Activated CD4-positive, alpha-beta T cell treated with anti-CD3 and anti-CD28 coated beads, Interleukin-2, amount 50 U/mL, for 16 hours (primary cell): Measurements from ENCODE around the gene RAB14.
"Not testable (repeated sequence)": the region's sequence is repeated elsewhere in the genome, so short reads cannot be mapped to it uniquely, and the experiment has no call there.

Experiments used
- DNase-seq: peaks from one replicate; pipeline ENCODE4 v3.0.0-alpha.2; 2020

RAB14 gene

DNA sequence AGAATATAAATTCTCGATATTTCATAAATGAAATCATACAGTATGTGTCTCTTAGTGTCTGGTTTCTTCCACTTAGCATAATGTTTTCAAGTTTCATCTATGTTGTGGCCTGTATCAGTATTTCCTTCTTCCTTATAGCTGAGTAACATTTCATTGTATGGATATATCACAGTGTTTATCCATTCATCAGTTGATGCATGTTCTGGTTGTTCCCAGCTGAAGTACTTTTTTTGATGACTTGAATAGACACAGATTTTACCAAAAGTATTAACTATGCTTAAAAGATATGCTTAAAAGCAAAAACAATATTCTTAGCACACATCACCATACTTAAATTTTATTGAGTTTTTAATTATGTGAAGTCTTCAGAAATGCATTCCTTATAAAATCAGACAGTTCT lies 12.7 kb downstream of the RAB14 start:
- no peak for DNase-seq

DNA sequence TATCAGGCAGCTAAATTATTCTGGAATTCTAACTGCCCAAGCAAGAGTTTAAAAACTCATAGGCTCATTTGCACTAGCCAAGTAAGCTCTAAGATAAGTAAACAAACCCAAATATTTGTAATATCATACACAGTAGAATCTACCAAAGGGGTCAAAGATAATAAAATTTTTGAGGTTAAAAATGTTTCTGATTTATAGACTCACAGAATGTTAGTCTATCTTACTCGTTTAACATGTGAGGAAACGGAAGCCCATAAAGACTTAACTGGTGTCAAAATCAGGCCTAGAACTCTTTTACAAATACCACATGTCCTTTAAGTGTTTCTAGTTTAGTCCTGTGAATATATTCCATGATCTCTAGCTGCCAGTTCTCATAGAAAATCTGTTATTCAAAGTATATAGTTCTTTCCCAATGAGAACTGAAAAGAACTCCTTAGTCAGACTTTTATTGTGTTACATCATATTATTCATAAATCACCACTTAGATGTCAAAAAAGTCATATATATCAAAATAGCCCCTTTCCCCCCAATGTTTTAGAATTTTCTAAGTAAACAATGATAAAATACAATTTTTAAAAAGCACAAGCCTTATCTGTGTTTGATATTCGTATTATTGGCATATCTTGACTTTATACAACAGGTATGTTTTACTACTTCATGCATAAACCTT lies 13.9 kb downstream of the RAB14 start:
- no peak for DNase-seq

DNA sequence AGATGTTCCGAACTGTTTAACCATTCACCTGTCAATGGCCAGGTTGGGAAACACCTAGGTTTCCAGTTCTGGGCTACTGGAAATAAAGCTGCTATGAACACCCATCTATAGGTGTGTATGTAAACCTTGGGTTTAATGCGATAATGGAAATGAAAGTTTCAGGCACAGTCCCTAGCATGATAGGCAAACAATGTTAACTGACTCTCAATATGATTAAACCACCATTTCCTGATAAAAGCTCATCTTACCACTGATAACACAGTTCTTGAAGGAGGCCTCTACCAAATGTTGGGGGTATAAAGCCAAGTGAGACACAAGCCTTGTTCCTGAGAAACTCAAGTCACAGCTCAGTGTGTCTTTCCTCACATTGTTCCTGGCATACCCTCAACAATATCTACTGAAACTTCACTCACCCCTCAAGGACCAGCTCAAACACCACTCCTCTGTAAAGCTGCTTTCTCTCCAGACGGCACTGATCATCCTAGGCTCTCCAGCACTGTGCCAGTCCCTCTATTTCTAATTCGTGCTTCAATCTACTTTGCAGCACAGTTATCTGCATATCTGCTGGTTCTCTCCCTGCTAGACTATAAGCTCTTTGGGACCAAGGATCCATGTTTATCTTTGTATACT lies 15.8 kb downstream of the RAB14 start:
- DNase-seq, result peak; percentile 44

DNA sequence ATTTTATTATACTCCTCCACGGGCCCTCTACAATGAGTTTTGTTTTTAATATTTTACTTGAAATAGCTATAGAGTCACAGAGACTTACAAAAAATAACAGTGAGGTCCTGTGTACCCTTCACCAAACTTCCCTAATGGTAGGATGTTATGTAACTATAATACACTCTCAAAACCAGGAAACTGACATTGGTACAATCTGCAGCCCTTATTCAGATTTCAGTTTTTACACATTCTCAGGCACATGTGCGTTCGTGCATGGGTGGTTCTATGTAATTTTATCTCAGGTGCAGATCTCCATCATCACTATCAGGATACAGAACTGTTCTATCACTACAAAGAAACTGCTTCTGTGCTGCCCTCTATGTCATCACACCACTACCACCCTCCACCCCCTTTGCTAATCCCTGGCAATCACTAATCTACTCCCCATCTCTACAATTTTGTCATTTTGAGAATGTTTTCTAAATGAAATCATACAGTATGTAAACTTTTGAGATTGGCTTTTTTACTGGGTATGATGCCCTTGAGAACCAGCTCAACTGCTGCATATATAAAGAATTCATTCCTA lies 16.4 kb downstream of the RAB14 start:
- DNase-seq, result peak; percentile 14

DNA sequence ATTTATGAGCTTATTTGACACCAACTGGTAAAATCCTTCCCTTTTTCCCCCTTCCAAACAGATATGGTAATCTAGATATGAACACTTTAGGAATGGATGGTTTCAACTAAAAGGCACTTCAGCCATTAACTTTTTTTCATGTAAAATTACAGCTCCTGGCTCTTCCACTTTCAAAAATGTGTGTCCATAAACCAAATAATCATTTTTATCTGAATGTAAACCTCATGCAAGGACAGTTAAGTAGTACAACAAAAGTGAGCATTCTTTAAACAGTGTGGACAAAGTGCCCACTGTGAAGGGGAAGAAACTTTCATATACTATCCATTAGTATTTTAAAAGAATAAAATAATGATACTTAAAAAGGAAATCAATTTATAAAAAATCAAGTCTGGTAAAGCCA lies 17.2 kb downstream of the RAB14 start:
- DNase-seq, result no peak

- no peak for DNase-seq
These were observed 17.8 kb downstream of the RAB14 start for GRCh38 chr9:121183666-121184423.

GRCh38 chr9:121182989-121183388 lies 18.7 kb downstream of the RAB14 start:
- DNase-seq, result no peak

DNA sequence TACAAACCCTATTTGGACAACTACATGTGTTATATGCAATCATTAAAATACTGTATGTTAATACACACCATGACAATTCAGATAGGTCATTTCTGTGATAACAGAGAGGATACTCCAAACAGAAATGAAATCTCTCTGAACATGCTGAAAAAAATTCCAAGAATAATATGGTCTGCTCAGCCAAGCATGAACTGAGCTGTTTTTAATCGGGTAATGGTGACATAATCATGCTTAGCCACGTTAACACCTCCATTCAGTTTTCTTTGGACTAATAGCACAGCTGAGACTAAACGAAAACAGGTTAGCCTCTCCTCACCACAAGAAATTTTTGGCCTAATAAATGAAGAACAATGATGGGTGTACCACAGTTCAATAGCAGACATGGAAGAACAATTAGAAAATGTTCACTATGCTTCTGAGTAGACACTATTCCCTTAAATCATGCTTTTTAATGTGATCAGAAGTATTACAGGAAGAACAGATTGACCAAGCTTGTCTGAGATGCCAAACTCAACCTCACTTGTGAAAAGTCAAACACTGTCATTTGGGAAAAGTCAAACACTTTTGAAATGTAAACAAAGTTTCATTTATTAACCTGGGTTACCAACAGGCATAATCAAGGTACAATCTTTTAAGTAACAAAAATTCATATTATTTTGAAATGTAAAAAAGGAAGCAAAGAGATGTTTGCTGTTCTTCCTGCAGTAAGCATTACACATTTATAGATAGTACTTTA lies 19.4 kb downstream of the RAB14 start:
- no peak for DNase-seq

DNA sequence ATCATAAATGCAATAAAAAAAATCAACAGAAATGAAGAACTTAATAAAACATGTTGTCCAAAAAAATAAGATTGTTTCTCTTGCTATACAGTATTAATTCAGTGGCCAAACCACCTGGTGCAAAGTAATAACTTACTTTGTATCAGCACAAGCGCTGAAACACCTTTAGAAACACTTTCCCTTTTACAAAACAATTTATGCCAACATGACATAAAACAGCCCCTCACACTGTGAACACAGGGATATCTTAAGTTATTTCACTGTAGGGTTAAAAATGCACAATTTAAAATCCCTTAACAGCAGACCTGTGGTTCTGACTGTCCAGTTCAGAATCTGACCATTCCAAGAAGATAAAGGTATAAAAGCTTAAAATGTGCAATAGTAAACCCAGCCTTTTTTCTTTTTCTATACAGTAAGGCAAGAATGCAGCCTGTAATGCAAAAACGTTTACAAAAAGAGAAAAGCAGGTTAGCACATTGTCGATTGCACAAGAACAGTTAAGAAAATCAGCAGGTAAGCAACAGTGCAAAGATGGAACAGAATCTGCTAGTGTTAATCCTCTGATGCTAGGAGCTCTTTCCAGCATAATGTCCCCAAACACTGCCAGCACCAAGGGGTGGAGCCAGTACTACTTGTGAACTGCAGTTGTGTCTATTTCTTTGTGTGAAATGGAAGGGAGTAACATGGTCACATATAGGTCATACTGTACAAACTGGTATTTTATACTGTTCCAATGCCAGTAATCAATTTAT lies 21.6 kb downstream of the RAB14 start:
- no peak for DNase-seq

GRCh38 chr9:121179373-121179721 lies 22.3 kb downstream of the RAB14 start:
- not testable (repeated sequence) for DNase-seq

GRCh38 chr9:121178676-121179372 lies 22.8 kb downstream of the RAB14 start:
- DNase-seq, result no peak

DNA sequence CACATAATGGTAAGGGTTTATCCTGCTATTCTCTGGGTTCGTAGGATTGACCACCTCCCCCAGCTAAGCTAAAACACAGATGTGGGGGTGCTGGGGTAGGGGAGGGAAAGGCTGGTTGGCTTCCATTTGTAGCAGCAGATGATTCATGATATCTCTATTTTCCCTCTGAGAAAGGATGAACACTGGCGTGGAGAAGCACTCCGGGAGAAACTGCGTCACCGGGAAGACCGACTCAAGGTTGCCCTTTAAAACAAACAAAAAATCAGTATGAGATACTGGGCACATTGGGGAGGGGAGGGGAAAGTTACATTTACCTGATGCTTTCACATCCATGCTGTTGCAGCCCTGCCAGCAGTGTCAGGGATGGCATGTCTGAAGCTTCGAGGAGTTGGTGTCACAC lies 28.2 kb downstream of the RAB14 start:
- no peak for DNase-seq

- no peak for DNase-seq
These were observed 28.8 kb downstream of the RAB14 start for GRCh38 chr9:121172726-121173487.

DNA sequence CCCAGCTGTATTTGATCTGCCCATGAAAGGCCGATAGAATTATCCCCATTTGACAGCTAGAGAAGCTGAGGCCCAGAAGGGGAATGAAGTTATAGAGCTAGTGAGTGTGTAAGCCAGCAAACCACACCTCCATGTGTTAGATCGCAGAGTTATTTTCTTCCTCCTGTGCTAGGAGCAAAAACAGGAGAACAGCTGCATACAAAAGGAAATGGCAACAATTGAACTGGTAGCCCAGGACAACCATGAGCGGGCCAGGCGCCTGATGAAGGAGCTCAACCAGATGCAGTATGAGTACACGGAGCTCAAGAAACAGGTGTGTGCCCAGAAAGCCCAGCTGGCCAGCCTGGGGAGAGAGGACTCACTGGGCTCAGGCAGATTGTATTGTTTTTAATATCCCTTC lies 30.4 kb downstream of the RAB14 start:
- no peak for DNase-seq

DNA sequence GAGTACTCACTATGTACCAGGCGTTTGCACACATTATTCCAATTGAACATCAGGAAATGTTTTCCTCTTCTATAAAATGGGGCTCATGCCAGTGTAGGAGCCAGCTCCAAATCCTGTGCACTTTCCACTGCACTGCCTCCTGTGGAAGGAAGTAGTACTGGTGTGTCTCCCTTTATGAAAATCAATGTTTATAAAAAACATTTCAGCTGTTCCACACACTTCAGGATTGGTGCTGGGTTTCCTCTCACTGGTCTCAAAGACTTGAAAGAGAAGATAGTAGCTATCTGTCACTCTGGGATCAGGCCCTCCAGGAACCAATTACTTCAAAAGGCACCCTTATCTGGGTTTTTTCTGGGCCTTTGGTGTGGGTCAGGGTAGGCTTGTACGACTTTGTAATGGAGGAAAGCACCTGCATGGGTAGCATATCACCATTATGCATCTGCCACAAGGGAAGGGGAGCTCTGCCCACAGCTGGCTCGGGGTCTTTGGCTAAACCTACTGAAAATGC lies 32.5 kb downstream of the RAB14 start:
- DNase-seq, result no peak

DNA sequence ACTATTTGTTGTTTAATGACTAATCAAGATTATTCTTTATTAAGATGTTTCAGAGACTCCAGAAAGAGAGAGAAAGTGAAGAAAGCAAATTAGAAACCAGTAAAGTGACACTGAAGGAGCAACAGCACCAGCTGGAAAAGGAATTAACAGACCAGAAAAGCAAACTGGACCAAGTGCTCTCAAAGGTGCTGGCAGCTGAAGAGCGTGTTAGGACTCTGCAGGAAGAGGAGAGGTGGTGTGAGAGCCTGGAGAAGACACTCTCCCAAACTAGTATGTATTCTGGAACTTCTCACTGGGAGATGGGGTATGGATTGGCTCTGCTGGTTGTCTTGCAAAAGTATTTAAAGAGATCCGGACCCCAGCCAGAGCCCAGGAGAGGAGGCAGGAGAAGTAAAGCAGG lies 33.6 kb downstream of the RAB14 start:
- no peak for DNase-seq

GRCh38 chr9:121160025-121160424 lies 41.6 kb downstream of the RAB14 start:
- DNase-seq, result no peak

DNA sequence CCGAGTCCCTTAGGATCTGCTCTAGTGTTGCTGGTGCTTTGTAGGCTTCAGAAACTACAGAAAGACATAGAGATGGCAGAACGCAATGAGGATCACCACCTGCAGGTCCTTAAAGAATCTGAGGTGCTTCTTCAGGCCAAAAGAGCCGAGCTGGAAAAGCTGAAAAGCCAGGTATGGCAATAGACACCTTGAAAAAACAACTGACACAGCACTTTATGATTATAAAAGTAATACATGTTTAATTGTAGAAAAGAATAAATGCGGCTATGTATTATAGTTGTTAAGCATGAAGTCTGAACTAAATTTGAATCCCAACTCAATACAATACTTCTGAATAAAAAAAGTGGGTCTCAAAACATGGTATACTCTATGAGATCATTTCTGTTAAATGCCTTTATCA lies 43.7 kb downstream of the RAB14 start:
- no peak for DNase-seq

- DNase-seq, result peak; percentile 63
These were observed 45.4 kb downstream of the RAB14 start for GRCh38 chr9:121156263-121156731.

- DNase-seq, result no peak
These were observed 46.9 kb downstream of the RAB14 start for GRCh38 chr9:121154782-121155181.

GRCh38 chr9:121153642-121154041 lies 48.0 kb downstream of the RAB14 start:
- no peak for DNase-seq
